ENCODE results near the gene PLD4.
A peak's percentile ranks its signal among the peaks of the same experiment; 100 is the strongest.
"Not testable (repeated sequence)": the region's sequence is repeated elsewhere in the genome, so short reads cannot be mapped to it uniquely, and the experiment has no call there.

The PLD4 gene

GRCh38 chr14:104924421-104925213 lies at the start of gene PLD4:
Gene PLD4 (plus strand): TSS chr14:104924879. CDS start chr14:104927141, 2,262 bp downstream.
- no peak for DNase-seq

GRCh38 chr14:104875412-104875751 lies 49.3 kb upstream of the PLD4 start:
- no peak for DNase-seq

DNA sequence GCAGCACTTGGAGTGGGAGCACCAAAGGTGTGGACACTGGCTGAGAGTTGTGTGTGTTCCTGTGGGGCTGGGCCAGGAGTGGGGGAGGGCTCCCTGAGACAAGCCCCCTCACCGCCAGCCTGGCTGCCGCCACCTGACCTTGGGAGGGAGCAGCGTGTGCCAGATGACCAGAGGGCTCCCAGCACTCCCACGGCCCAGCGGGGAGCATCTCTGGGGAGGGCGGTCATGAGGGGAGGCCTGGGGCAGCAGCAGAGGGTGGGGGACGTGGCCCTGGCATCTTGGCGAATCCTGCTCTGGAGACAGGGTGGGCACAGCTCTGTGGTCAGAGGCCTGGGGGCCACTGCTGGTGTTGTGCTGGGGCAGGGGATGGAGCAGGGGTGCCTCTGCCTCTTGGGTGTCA lies 48.9 kb upstream of the PLD4 start:
- DNase-seq = no peak

GRCh38 chr14:104876251-104876699 lies 48.4 kb upstream of the PLD4 start:
- DNase-seq = no peak

GRCh38 chr14:104877066-104877805 lies 47.4 kb upstream of the PLD4 start:
- DNase-seq = no peak

DNA sequence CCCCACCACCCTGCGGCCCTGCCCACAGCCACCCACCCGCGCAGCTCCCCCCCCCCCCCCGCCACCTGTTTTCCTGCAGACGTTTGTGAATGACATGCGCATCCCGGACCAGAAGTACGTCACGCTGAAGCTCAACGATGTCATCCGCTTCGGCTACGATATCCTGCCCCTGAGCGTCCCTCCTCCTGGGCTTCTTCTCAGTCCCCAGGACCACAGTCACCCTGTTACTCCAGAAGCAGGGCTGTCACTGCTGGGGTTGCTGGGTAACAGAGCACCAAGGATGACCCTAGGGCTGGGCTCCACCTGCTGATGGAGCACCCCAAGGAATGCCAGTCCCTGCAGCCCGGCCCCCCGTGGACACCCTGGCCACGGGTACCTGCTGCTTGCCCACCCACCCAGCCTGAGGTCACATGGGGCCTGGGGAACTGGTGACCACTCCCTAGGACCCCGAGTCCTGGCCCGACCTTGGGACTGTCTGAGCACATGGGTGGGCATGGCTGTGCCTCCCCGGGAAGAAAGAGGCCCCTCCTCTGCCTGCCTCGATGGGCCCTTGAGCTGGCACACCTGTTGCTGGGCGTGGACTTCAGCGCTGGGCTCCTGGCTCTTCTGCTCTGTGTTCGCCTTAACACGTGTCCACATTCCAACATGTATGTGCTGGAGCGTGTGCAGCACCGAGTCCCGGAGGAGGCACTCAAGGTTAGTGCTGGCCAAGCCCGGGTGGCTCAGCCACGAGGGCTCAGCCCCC lies 46.7 kb upstream of the PLD4 start:
- no peak for DNase-seq

DNA sequence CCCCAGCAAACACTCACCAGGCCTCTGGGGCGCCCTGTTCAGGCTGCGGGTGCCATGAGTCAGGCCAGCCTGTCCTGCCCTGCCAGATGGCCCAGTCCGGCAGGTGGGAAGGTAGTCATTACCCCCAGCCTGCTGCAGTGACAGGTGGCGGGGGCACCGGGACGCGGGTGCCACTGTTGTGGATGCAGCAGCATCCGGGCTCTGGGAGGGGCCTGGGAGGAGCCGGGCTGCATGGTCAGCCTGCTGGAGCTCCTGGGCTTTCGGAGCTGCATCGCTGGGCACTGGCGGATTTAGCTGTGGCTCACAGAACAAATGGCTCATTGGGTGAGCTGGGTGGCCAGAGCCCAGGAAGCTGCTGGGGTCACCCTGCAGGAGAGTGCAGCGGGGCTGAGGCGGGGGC lies 46.1 kb upstream of the PLD4 start:
- DNase-seq = peak; percentile 96 to 98

GRCh38 chr14:104879201-104879982 lies 45.3 kb upstream of the PLD4 start:
- DNase-seq = peak in 1 of 2 experiments; percentile 41

DNA sequence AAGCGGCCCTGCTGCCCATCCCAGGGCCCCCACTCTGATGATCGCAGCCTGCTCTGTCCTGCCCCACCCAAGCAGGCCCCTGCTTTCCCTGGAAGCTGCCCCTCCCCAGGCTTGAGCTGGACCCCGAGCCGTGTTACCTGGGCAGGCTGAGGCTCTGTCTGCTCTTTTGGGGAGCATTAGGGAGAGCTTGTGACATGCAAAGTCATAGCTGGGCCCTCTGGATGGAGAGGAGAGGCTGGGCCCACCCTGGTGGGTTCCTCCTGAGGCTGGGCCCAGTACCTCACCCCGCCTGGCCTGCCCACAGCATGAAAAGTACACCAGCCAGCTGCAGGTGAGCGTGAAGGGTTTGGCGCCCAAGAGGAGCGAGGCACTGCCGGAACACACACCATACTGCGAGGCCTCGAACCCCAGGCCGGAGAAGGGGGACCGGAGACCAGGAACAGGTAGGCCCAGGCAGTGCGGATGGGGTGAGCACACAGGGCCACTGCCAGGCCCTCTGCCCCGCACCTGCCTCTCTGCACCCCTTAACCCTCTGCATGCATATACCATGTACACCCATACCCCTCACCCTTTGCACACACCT lies 44.6 kb upstream of the PLD4 start:
- DNase-seq = no peak

DNA sequence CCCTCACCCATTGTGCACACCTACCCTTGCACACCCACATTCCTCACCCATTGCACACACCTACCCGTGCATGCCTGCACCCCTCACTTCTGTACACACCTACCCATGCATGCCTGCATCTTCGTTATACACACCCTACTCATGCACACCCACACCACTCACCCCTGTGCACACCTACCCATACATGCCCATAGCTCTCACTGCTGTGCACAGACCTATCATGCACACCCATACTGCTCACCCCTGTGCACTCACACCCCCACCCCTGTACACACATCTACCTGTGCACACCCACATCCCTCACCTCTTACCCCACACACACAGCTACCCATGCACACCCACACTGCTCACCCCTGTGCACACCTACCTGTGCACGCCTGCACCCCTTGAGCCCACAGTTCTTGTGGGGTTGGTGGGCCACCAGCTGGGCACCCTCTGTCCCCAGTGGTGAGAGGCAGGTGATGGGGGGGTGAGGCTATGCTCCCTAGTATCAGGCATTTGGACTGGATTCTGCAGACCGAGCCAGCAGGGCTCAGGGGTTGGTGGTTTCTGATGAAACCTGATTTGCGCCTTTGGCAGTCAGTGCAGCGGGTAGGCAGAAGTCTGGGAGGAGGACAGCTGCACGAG lies 44.0 kb upstream of the PLD4 start:
- no peak for DNase-seq

DNA sequence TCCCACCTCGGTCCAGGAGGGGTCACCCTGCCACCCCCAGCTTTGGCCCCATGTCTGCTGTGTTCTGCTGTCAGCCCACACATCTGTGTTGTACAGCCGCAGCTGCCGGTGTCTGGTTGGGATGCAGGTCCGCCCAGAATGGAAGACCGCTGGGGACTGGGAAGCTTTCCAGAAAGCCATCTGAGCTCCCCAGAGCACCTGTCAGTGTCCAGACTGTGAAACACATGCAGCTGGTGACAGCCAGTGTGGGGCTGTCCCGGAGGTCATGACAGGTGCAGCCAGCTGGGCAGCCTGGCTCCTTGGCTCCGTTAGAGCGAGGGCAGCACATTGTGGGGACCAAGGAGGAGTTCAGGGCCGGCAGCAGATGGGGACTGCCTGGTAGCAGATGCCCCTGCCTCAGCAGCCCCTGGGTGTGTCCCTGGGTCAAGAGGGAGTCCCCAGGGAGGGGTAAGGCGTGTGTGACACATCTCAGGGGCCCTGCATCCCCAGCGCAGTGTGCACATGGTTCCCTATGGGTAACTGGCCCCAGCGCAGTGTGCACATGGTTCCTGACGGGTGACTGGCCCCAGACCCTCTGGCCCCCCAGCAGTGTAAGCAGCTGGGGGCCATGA lies 43.2 kb upstream of the PLD4 start:
- peak; percentile 99 to 100 for DNase-seq

- peak; percentile 18 to 54 for DNase-seq
Observed at GRCh38 chr14:104882325-104882973, 42.2 kb upstream of the PLD4 start.

DNA sequence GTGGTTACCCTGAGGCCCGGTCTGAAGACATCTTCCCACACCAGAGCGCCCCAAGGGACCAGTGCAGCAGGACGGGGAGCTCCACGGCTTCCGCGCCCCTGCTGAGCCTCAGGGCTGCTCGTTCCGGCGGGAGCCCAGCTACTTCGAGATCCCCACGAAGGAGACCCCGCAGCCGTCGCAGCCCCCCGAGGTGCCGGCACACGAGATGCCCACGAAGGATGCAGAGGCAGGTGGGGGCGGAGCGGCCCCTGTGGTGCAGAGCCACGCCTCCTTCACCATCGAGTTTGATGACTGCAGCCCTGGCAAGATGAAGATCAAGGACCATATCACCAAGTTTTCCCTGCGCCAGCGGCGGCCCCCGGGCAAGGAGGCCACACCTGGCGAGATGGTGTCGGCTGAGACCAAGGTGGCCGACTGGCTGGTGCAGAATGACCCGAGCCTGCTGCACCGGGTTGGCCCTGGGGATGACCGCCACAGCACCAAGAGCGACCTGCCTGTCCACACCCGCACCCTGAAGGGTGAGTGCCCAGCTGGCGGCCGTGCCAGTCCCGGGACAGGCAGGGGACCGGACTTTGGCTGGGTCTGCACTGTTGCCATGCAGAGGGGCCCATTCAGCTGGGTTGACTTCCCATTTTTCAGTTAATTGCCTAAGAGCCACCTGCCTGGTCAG lies 41.6 kb upstream of the PLD4 start:
- no peak for DNase-seq

- DNase-seq = no peak
Observed at GRCh38 chr14:104883681-104884361, 40.9 kb upstream of the PLD4 start.

DNA sequence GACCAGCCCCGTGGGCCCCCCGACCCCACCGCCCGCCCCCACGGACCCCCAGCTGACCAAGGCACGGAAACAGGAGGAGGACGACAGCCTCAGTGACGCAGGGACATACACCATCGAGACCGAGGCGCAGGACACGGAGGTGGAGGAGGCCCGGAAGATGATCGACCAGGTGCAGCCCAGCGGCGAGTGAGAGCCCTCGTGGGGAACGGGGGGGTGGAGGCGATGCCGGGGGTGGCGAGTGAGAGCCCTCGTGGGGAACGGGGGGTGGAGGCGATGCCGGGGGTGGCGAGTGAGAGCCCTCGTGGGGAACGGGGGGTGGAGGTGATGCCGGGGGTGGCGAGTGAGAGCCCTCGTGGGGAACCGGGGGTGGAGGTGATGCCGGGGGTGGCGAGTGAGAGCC lies 40.3 kb upstream of the PLD4 start:
- DNase-seq = not testable (repeated sequence)

GRCh38 chr14:104885031-104885972 lies 39.4 kb upstream of the PLD4 start:
- no peak for DNase-seq

DNA sequence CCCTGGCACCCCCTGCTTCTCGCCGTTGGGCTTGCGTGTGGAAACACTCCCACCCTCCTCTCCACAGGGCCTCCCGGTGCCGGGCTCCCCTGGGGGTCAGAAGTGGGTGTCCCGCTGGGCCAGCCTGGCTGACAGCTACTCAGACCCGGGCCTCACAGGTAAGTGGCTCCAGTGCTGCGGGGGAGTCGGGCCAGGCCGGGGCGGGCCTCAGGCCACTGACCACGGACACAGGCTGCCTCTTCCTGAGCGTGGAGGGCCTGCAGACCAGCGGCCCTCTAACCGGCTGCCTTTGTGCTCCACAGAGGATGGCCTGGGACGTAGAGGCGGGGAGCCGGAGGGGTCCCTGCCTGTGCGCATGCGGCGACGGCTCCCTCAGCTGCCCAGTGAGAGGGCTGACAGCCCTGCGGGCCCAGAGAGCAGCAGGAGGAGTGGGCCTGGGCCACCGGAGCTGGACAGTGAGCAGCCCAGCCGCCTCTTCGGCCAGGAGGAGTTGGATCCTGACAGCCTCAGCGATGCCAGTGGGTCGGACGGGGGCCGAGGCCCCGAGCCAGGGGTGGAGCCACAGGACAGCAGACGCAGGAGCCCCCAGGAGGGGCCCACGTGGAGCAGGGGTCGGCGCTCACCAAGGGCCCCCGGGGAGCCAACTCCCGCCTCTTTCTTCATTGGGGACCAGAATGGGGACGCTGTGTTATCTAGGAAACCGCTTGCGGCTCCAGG lies 38.5 kb upstream of the PLD4 start:
- no peak for DNase-seq
